Mesenteric fat pad (tissue), 1 donor: ENCODE results near the gene SETD5. TPM values are rescaled to one million over a fixed set of nuclear protein-coding genes. Genes with fewer than 3 reads are reported as not detected.

Experiments
- DNase-seq: peaks from one replicate; pipeline ENCODE4 v3.0.0-alpha.2; 2020; ENCODE audit warnings: low spot score
- total RNA-seq: library from RNA; stranded (reverse); fragmentation: NEBNext Ultra II Directional; extraction: Animal tissue kit (Norgen Biotek cat#: 25700); gene quantifications from one replicate; pipeline ENCODE4 v1.2.1, GENCODE V29; 2021
- donor health status: DM: yes; HTN: yes; CAD: no.

The SETD5 gene
- total RNA-seq, 1 donor from 2014 or later, result 127 TPM

- DNase-seq, result no peak
Observed at GRCh38 chr3:9409981-9410854, 12.8 kb downstream of the SETD5 start.

- no peak for DNase-seq
Observed at GRCh38 chr3:9411302-9411701, 13.9 kb downstream of the SETD5 start.

GRCh38 chr3:9412293-9412692 is 14.9 kb downstream of the SETD5 start:
- no peak for DNase-seq

GRCh38 chr3:9414826-9415225 is 17.4 kb downstream of the SETD5 start:
- DNase-seq, result no peak

- DNase-seq, result no peak
Observed at GRCh38 chr3:9415485-9416138, 18.2 kb downstream of the SETD5 start.

- no peak for DNase-seq
Observed at GRCh38 chr3:9416139-9416780, 18.8 kb downstream of the SETD5 start.

- DNase-seq, result no peak
Observed at GRCh38 chr3:9420850-9421549, 23.6 kb downstream of the SETD5 start.

GRCh38 chr3:9422712-9423424 is 25.5 kb downstream of the SETD5 start:
- DNase-seq, result no peak

GRCh38 chr3:9428411-9428810 is 31.0 kb downstream of the SETD5 start:
- DNase-seq, result no peak

GRCh38 chr3:9430733-9431132 is 33.3 kb downstream of the SETD5 start:
- DNase-seq, result no peak

GRCh38 chr3:9433627-9434521 is 36.5 kb downstream of the SETD5 start:
- no peak for DNase-seq

GRCh38 chr3:9435316-9435715 is 37.9 kb downstream of the SETD5 start:
- no peak for DNase-seq

GRCh38 chr3:9439331-9439730 is 41.9 kb downstream of the SETD5 start:
- DNase-seq, result no peak

GRCh38 chr3:9441501-9442221 is 44.2 kb downstream of the SETD5 start:
- no peak for DNase-seq

GRCh38 chr3:9448071-9448470 is 50.7 kb downstream of the SETD5 start:
- DNase-seq, result no peak

GRCh38 chr3:9448643-9449042 is 51.2 kb downstream of the SETD5 start:
- DNase-seq, result no peak

- DNase-seq, result no peak
Observed at GRCh38 chr3:9450126-9450525, 52.7 kb downstream of the SETD5 start.

GRCh38 chr3:9450991-9451390 is 53.6 kb downstream of the SETD5 start:
- no peak for DNase-seq

GRCh38 chr3:9452417-9452816 is 55.0 kb downstream of the SETD5 start:
- no peak for DNase-seq
